Activated CD4-positive, alpha-beta T cell treated with anti-CD3 and anti-CD28 coated beads, Interleukin-2, amount 50 U/mL, for 1 hour (primary cell): ENCODE results near the gene IFNA7.
A peak's percentile ranks its signal among the peaks of the same experiment; 100 is the strongest.
"Not testable (repeated sequence)": the region's sequence is repeated elsewhere in the genome, so short reads cannot be mapped to it uniquely, and the experiment has no call there.

Source experiments
- DNase-seq: peaks from one replicate; pipeline ENCODE4 v3.0.0-alpha.2; 2020

The IFNA7 gene

DNA sequence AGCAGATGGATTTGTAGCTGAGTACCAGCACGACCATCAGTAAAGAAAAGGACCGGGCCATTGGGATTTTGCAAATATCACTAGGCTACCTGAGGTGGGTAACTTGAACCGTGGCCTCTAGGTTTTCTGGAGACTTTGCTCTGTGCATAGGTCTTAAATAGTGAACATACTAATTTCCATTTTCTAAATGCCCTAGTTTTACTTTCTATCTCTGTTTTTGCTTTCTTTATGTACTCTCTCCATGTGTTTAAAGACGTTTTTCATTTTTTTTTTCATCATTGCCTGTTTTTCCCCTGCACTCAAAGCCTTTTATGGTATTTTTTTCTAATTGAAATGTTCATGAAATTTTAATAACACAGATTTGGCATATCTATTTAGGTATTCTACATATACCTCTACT, at the start of gene IFNA7:
Gene IFNA7 (minus strand): TSS at position 101 of the 400 bp plus-strand sequence. CDS start 40 bp downstream, at position 61.
- not testable (repeated sequence) for DNase-seq

DNA sequence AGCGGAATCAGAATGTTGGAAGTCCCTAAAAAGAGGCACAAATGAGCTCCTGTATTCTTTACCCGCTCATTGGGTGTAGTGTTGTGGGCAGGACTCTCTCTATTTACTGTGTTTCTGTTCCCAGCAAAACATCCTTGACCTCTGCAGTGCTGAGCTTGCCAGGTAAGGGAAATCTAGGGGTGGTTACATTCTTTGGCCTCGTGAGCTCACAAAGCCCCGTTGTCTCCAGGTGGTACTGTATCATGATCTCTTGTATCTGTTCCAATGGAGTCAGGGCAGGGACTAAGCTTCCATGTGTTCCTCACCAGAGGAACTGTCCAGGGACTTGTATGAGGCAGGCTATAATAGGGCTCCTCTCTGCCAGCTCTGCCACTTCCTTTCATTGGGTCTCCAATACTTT, 49.6 kb upstream of the IFNA7 start:
- DNase-seq = no peak

GRCh38 chr9:21251190-21251589, 49.2 kb upstream of the IFNA7 start:
- DNase-seq = no peak

DNA sequence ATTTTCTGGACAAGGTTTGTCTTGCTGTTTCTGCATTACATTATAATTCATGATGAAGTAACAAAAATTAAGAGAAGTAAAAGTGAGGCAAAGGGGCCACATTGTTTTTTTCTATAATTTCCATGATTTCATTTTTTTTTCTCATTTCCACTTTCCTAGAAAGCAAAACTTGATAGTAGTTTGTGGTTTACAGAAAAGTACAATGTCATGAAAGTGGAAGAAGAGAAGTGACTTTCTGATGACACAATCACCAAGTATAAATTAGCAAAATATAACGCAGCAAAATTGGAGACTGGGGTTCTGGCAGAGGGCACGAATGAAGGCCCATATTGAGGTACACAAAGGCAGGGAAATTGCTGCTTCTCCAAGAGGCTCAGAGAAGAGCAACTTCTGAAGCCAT, 42.8 kb upstream of the IFNA7 start:
- no peak for DNase-seq

GRCh38 chr9:21239911-21240310, 37.9 kb upstream of the IFNA7 start, which contains the start of gene IFNA14:
Gene IFNA14 (minus strand): TSS chr9:21240005. CDS start chr9:21239935, 70 bp downstream.
- DNase-seq = no peak

- DNase-seq = not testable (repeated sequence)
Measured at GRCh38 chr9:21236360-21236714, 34.3 kb upstream of the IFNA7 start.

DNA sequence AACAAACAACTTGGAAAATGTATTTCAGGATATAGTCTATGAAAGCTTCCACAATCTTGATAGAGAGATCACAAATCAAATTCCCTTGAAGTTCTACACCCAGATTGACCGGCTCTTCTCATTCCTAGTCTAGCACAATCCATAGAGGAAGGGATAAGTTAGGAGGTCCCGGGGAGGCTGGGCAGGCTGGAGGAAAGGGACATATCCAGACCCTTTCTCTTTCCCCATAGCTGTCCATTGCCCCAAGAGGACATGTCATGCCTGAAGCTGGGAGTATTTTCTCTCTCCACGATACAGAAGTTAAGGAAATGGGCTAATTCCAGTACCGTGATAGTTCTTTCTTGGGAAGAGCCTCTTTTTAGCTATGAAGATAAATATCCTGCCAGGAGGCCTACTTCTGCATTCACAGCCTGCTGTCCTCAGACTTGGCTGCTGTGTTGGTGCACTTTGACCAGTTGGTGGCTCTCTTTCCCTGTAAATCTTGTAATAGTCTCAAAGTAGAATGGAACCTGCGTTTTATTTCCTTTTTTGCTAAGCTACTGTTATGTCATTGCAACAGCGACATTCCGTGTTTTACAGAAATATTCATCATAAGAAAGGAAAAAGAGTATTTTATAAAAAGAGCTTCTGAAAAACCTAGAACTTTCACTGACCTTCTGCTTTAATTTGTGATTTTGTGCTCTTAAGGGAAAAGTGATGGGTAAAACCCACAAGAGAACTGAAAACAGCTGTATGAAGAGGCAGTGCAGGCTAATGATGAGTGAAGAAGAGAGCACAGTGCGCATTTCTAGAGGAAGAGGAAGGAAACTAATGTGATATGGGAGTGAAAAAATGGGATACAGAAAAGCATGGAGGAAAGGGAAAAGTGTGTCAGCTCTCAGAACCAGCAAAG, 33.7 kb upstream of the IFNA7 start:
- DNase-seq = peak; percentile 8

DNA sequence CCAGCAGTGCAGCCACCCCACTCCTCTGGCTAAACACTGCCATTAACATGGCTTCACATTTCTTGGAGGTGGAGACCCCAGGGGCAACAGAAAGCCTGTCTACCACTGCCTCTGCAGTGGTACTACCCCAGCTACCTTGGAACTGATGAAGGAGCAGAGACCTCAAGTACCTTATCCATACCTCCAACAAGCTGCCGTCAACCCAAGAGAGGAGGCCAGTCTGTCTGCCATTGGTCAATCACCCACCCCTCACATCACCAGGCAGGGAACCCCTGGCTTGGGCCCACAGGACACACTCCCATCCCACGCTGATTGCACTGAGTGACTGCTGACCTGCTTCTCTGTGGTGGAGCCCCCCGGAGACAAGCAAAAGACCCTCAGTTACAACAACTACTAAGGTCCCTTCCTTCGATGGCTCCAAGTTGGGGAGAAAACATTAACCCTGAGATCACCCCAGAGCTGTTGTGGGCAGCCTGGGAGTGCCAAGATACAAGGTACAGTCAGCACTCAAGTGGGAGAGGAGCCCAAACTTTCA, 32.2 kb upstream of the IFNA7 start:
- DNase-seq = no peak

- DNase-seq = no peak
Measured at GRCh38 chr9:21233258-21233657, 31.3 kb upstream of the IFNA7 start.

- DNase-seq = no peak
Measured at GRCh38 chr9:21228122-21228521, 26.1 kb upstream of the IFNA7 start, which contains the start of gene IFNA17. Gene IFNA17 (minus strand): TSS chr9:21228222. CDS start chr9:21228173, 49 bp downstream.

DNA sequence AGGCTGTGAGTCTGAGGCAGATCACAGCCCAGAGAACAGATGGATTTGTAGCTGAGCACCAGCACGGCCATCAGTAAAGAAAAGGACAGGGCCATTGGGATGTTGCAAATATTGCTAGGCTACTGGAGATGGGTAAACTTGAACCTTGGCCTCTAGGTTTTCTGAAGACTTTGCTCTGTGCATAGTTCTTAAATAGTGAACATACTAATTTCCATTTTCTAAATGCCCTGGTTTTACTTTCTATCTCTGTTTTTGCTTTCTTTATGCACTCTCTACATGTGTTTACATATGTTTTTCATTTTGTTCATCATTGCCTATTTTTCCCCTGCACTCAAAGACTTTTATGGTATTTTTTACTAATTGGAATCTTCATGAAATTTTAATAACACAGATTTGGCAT, 15.2 kb upstream of the IFNA7 start, which contains the start of gene IFNA16:
Gene IFNA16 (minus strand): TSS at position 101 of the 400 bp plus-strand sequence. CDS start 6 bp downstream, at position 95.
- DNase-seq = not testable (repeated sequence)

- DNase-seq = not testable (repeated sequence)
Measured at GRCh38 chr9:21213411-21214326, 11.7 kb upstream of the IFNA7 start.

GRCh38 chr9:21212160-21212559, 10.2 kb upstream of the IFNA7 start:
- not testable (repeated sequence) for DNase-seq

- not testable (repeated sequence) for DNase-seq
Measured at GRCh38 chr9:21210782-21211181, 8.8 kb upstream of the IFNA7 start.

DNA sequence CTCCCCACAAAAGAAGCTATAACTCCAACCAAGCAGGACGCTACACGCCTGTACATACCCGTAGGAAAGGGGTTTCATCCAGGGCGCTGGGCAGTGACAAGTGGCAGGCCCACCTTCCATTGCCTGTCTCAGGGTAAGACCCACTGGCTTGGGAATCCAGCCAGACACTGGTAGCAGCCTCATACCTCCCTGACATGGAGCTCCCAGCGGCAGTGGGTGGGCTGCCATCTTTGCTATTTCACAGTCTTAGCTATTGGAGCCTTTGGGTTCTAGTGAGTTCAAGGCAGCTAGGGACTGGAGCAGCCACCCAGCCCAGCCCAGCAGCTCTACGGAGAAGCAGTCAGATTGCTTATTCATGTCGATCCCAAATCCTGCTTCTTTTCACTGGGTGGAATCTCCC, 8.3 kb upstream of the IFNA7 start:
- DNase-seq = no peak

- DNase-seq = not testable (repeated sequence)
Measured at GRCh38 chr9:21207043-21207442, 5.0 kb upstream of the IFNA7 start, which contains the start of gene IFNA10. Gene IFNA10 (minus strand): TSS chr9:21207143. CDS start chr9:21207097, 46 bp downstream.

DNA sequence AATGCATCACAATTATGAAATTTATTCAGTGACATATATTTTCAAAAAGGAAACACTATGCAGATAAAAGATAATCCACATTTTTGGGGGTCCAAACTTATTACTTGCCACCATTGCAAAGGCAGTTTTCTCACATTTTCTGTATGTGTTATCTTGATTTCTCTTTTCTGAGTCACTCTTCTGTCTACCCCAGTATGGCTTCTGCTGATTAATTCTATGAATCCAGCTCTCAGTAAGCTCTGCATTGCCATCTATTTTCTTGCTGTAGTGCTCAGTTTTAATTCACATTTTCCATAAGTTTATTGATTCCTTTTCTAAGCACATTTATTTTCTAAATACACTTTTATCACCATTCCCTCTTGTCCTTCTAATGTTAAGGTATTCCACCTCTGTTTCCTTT, 3.2 kb upstream of the IFNA7 start:
- no peak for DNase-seq

DNA sequence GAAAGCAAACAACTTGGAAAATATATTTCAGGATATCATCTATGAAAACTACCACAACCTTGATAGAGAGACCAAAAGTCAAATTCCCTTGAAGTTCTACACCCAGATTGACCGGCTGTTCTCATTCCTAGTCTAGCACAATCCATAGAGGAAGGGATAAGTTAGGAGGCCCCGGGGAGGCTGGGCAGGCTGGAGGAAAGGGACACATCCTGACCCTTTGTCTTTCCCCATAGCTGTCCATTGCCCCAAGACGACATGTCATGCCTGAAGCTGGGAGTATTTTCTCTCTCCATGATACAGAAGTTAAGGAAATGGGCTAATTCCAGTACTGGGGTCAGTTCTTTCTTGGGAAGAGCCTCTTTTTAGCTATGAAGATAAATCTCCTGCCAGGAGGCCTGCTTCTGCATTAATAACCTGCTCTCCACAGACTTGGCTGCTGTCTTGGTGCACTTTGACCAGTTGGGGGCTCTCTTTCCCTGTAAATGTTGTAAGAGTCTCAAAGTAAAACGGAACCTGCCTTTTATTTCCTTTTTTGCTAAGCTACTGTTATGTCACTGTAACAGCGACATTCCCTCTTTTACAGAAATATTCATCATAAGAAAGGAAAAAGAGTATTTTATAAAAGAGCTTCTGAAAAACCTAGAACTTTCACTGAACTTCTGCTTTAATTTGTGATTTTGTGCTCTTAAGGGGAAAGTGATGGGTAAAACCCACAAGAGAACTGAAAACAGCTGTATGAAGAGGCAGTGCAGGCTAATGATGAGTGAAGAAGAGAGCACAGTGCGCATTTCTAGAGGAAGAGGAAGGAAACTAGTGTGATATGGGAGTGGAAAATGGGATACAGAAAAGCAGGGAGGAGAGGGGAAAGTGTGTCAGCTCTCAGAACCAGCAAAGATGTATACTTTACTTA, 6.9 kb downstream of the IFNA7 start:
- peak; percentile 17 for DNase-seq

GRCh38 chr9:21187487-21187886, 14.5 kb downstream of the IFNA7 start, which contains the start of gene IFNA4:
Gene IFNA4 (minus strand): TSS chr9:21187587. CDS start chr9:21187531, 56 bp downstream.
- not testable (repeated sequence) for DNase-seq

- not testable (repeated sequence) for DNase-seq
Measured at GRCh38 chr9:21182810-21183736, 18.9 kb downstream of the IFNA7 start.
